Lower lobe of right lung (tissue), 2 donors: ENCODE data around the gene DLGAP4. TPM values are rescaled to one million over a fixed set of nuclear protein-coding genes. Genes with fewer than 3 reads are reported as not detected.

Experiments
- ATAC-seq, 2 donors: fragments of 200-7000 bp; cut with Tn5 transposase; one replicate each; pipeline ENCODE4 v1.9.1; 2020 to 2022; ENCODE audit warnings: mild to moderate bottlenecking in 2 of 2, moderate library complexity in 2 of 2
- DNase-seq: peaks from one replicate; pipeline ENCODE4 v3.0.0-alpha.2; 2020
- H3K27ac ChIP-seq: fragments of 200-600 bp; one replicate; pipeline ENCODE4 v1.8.0; 2022
- H3K27me3 ChIP-seq: fragments of 200-600 bp; one replicate; pipeline ENCODE4 v1.8.0; 2022; ENCODE audit warnings: low read depth
- H3K36me3 ChIP-seq: fragments of 200-600 bp; one replicate; pipeline ENCODE4 v1.8.0; 2022; ENCODE audit warnings: mild to moderate bottlenecking
- H3K4me1 ChIP-seq: fragments of 200-600 bp; one replicate; pipeline ENCODE4 v1.8.0; 2022
- H3K4me3 ChIP-seq: fragments of 200-600 bp; one replicate; pipeline ENCODE4 v1.8.0; 2022; ENCODE audit warnings: mild to moderate bottlenecking
- H3K9me3 ChIP-seq: fragments of 200-600 bp; one replicate; pipeline ENCODE4 v1.8.0; 2022
- CTCF ChIP-seq: fragments of 200-600 bp; IDR thresholded peaks from one replicate; pipeline ENCODE4 v1.8.0; 2022; ENCODE audit warnings: antibody characterized with exemption, mild to moderate bottlenecking
- intact Hi-C: fragments of 100-400 bp; cut with DNase I; formaldehyde crosslinking; loops from one replicate; pipeline ENCODE4 v1.11.0; 2022
- total RNA-seq: library from RNA; stranded (reverse); fragmentation: NEBNext Ultra II Directional; extraction: Animal tissue kit (Norgen Biotek cat#: 25700); gene quantifications from one replicate; pipeline ENCODE4 v1.2.1, GENCODE V29; 2021
- donor health status: DM: no; HTN: yes; CAD: no; lungs with severe emphysema.

The DLGAP4 gene
- total RNA-seq, 1 donor from 2014 or later, result 59.3 TPM

GRCh38 chr20:36385503-36385902, 79.4 kb downstream of the DLGAP4 start:
- no peaks in the 10 kb centered on the region for H3K36me3 ChIP-seq
- peaks cover 5% of the 10 kb centered on the region for H3K27me3 ChIP-seq
- H3K4me3 ChIP-seq, result no peak overlapping the region
- H3K4me1 ChIP-seq, result no peaks in the 10 kb centered on the region
- intact Hi-C loops, result no loop called here
- ATAC-seq, result no peak
- H3K27ac ChIP-seq, result no peak overlapping the region
- H3K9me3 ChIP-seq, result no peaks in the 10 kb centered on the region
- TF ChIP-seq CTCF, result no peak
- no peak for DNase-seq

GRCh38 chr20:36386236-36386635, 80.1 kb downstream of the DLGAP4 start:
- intact Hi-C loops, result no loop called here
- DNase-seq, result no peak
- ATAC-seq, result no peak

GRCh38 chr20:36390269-36390668, 84.1 kb downstream of the DLGAP4 start:
- Histone ChIP-seq H3K36me3 (no peaks in the 10 kb centered on the region), H3K9me3 (no peaks in the 10 kb centered on the region), H3K27me3 (peaks cover 12% of the 10 kb centered on the region), H3K4me3 (no peak overlapping the region), H3K27ac (no peak overlapping the region), H3K4me1 (no peaks in the 10 kb centered on the region)
- ATAC-seq, result no peak
- no peak for TF ChIP-seq CTCF
- no peak for DNase-seq
- intact Hi-C loops, result no loop called here

More at GRCh38 chr20:36386236-36386635, 80.1 kb downstream of the DLGAP4 start:
- TF ChIP-seq CTCF, result no peak
- H3K9me3 ChIP-seq, result no peaks in the 10 kb centered on the region
- H3K27me3 ChIP-seq, result peaks cover 5% of the 10 kb centered on the region
- H3K36me3 ChIP-seq, result no peaks in the 10 kb centered on the region
- H3K4me3 ChIP-seq, result no peak overlapping the region
- H3K4me1 ChIP-seq, result no peaks in the 10 kb centered on the region
- no peak overlapping the region for H3K27ac ChIP-seq

- no peak for TF ChIP-seq CTCF
- Histone ChIP-seq H3K9me3 (no peaks in the 10 kb centered on the region), H3K4me1 (no peaks in the 10 kb centered on the region), H3K27ac (no peak overlapping the region), H3K27me3 (peaks cover 12% of the 10 kb centered on the region), H3K4me3 (no peak overlapping the region), H3K36me3 (no peaks in the 10 kb centered on the region)
- ATAC-seq, result peak in 1 of 2 donors; percentile 7
- intact Hi-C loops, result no loop called here
- no peak for DNase-seq
Measured at GRCh38 chr20:36390719-36391415, 84.7 kb downstream of the DLGAP4 start.

GRCh38 chr20:36391456-36391855, 85.3 kb downstream of the DLGAP4 start:
- TF ChIP-seq CTCF, result no peak
- no peak for DNase-seq
- no peak for ATAC-seq
- H3K36me3 ChIP-seq, result no peaks in the 10 kb centered on the region
- no peaks in the 10 kb centered on the region for H3K9me3 ChIP-seq
- H3K4me3 ChIP-seq, result no peak overlapping the region
- intact Hi-C loops, result no loop called here
- peaks cover 12% of the 10 kb centered on the region for H3K27me3 ChIP-seq
- H3K27ac ChIP-seq, result no peak overlapping the region
- H3K4me1 ChIP-seq, result no peaks in the 10 kb centered on the region
